HG03039 (cell line): ENCODE results near the gene CNGA4.
"Not testable (repeated sequence)": the region's sequence is repeated elsewhere in the genome, so short reads cannot be mapped to it uniquely, and the experiment has no call there.

Source experiments
- ATAC-seq: cut with Tn5 transposase; IDR thresholded peaks from one replicate; pipeline ENCODE4 v1.9.1; 2021; ENCODE audit warnings: mild to moderate bottlenecking, moderate library complexity; ENCODE audit not compliant: unreplicated experiment

CNGA4 gene

GRCh38 chr11:6224421-6224820 lies 14.5 kb upstream of the CNGA4 start:
- no peak for ATAC-seq

GRCh38 chr11:6225024-6225423 lies 13.9 kb upstream of the CNGA4 start:
- ATAC-seq, result no peak

GRCh38 chr11:6225896-6226295 lies 13.0 kb upstream of the CNGA4 start:
- ATAC-seq, result no peak

GRCh38 chr11:6228520-6228919 lies 10.4 kb upstream of the CNGA4 start:
- ATAC-seq, result no peak

- ATAC-seq, result no peak
Observed at GRCh38 chr11:6229911-6230310, 9.0 kb upstream of the CNGA4 start.

- no peak for ATAC-seq
Observed at GRCh38 chr11:6232899-6233298, 6.0 kb upstream of the CNGA4 start.

GRCh38 chr11:6233984-6234386 lies 4.9 kb upstream of the CNGA4 start:
- ATAC-seq, result no peak

- peak; percentile 95 for ATAC-seq
Observed at GRCh38 chr11:6234387-6235107, 4.3 kb upstream of the CNGA4 start, which contains the start of gene FHIP1B. Gene FHIP1B (minus strand): TSS chr11:6234636. CDS start chr11:6224516, 10,120 bp downstream.

GRCh38 chr11:6237266-6237665 lies 1.6 kb upstream of the CNGA4 start:
- no peak for ATAC-seq

GRCh38 chr11:6237761-6238302 lies 1.1 kb upstream of the CNGA4 start:
- no peak for ATAC-seq

GRCh38 chr11:6240139-6240538 lies 1.2 kb downstream of the CNGA4 start:
- no peak for ATAC-seq

- no peak for ATAC-seq
Observed at GRCh38 chr11:6240781-6241180, 1.9 kb downstream of the CNGA4 start.

- ATAC-seq, result no peak
Observed at GRCh38 chr11:6241316-6241715, 2.4 kb downstream of the CNGA4 start.

- no peak for ATAC-seq
Observed at GRCh38 chr11:6245536-6245935, 6.6 kb downstream of the CNGA4 start.

GRCh38 chr11:6248248-6248647 lies 9.4 kb downstream of the CNGA4 start:
- no peak for ATAC-seq

- ATAC-seq, result not testable (repeated sequence)
Observed at GRCh38 chr11:6248897-6249296, 10.0 kb downstream of the CNGA4 start.

GRCh38 chr11:6249770-6250555 lies 11.1 kb downstream of the CNGA4 start:
- ATAC-seq, result no peak

GRCh38 chr11:6251120-6251733 lies 12.3 kb downstream of the CNGA4 start:
- ATAC-seq, result no peak

GRCh38 chr11:6251990-6252473 lies 13.1 kb downstream of the CNGA4 start:
- no peak for ATAC-seq

GRCh38 chr11:6253197-6253596 lies 14.3 kb downstream of the CNGA4 start:
- ATAC-seq, result peak; percentile 82

GRCh38 chr11:6258141-6258540 lies 19.3 kb downstream of the CNGA4 start:
- ATAC-seq, result no peak
